Osteocyte (in vitro differentiated cells): Measurements from ENCODE around the gene CLDN15. TPM values are rescaled to one million over a fixed set of nuclear protein-coding genes. Genes with fewer than 3 reads are reported as not detected.
A peak's percentile ranks its signal among the peaks of the same experiment; 100 is the strongest.

Experiments
- DNase-seq: peaks from one replicate; pipeline ENCODE4 v3.0.0; 2021; ENCODE audit warnings: mixed read lengths; ENCODE audit not compliant: unreplicated experiment; ENCODE audit errors: extremely low spot score
- H3K27ac Mint-ChIP-seq: one replicate; pipeline ENCODE4 v1.8.0; 2021; ENCODE audit warnings: mild to moderate bottlenecking, mixed read lengths; ENCODE audit not compliant: unreplicated experiment
- H3K27me3 Mint-ChIP-seq: one replicate; pipeline ENCODE4 v1.8.0; 2021; ENCODE audit warnings: mixed read lengths; ENCODE audit not compliant: unreplicated experiment
- H3K36me3 Mint-ChIP-seq: one replicate; pipeline ENCODE4 v1.8.0; 2021; ENCODE audit warnings: mixed read lengths; ENCODE audit not compliant: unreplicated experiment
- H3K4me1 Mint-ChIP-seq: one replicate; pipeline ENCODE4 v1.8.0; 2021; ENCODE audit warnings: mixed read lengths; ENCODE audit not compliant: unreplicated experiment
- H3K4me3 Mint-ChIP-seq: one replicate; pipeline ENCODE4 v1.8.0; 2021; ENCODE audit warnings: mild to moderate bottlenecking, moderate library complexity, mixed read lengths; ENCODE audit not compliant: unreplicated experiment
- H3K9me3 Mint-ChIP-seq: one replicate; pipeline ENCODE4 v1.8.0; 2021; ENCODE audit warnings: mixed read lengths; ENCODE audit not compliant: unreplicated experiment
- total RNA-seq: library from RNA; stranded (reverse); gene quantifications from 2 replicates; pipeline ENCODE4 v1.2.1, GENCODE V29; 2021
- TF ChIP-seq, protein P1 (sequence below): fragments of 200-600 bp; sonication (generic); IDR thresholded peaks from 2 replicates; pipeline ENCODE4 v1.5.0; 2021; ENCODE audit warnings: antibody characterized with exemption, mild to moderate bottlenecking, moderate library complexity

Gene CLDN15
- total RNA-seq, 1 donor from 2014 or later = 11.4 TPM

DNA sequence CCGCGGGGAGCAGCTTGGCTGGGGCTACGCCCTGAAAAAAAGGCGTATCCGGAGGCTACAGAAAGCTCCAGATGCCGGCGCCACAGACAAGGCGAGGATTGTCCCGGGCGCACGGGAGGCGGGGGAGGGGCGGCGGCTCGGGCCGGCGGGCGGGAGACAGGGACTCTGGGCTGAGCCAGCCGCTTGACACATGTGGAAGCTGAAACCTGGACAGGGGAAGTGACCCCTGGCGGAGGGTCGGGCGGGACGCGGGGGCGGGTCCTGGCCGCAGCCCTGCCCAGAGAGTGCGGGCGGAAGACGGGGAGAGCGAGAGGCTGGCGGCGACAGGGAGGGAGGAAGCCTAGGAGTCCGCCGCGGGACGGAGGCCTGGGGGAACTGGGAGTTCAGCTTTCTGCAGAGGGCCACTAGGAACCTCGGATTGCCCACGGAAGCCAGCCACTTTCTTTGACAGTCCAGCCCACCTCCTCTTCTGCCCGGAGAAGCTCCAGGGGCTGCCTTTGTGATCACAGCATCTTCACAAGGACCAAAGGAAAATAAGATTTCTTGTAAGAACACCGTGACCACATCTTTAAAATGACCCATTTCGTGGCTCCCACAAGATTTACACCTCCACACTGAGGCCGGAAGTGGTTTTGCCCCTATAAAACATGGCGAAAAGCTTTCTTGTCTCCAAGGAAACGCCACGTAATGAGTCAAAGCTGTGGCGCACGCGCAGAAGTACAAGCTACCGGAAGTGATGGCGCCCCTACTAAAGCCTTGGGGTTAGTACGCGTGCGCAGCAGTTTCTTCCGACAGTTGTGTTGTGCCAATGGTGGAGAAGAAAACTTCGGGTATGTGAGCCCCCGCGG, 20.0 kb downstream of the CLDN15 start, which contains the start of the genes PLOD3 and ZNHIT1:
Gene PLOD3 (minus strand): TSS at position 194 of the 848 bp plus-strand sequence. CDS start 307 bp downstream, outside the sequence.
Gene ZNHIT1 (plus strand): TSS at position 778 of the 848 bp plus-strand sequence. CDS start 31 bp downstream, at position 809.
- no peaks in the 10 kb centered on the region for H3K9me3 Mint-ChIP-seq
- H3K27me3 Mint-ChIP-seq = no peaks in the 10 kb centered on the region
- H3K27ac Mint-ChIP-seq = peak within 1 kb of the TSS; percentile 88
- H3K4me3 Mint-ChIP-seq = peak within 1 kb of the TSS; percentile 98
- DNase-seq = peak; percentile 97
- H3K4me1 Mint-ChIP-seq = peaks cover 41% of the 10 kb centered on the region
- peaks cover 10% of the 10 kb centered on the region for H3K36me3 Mint-ChIP-seq
- TF ChIP-seq, protein P1, sequence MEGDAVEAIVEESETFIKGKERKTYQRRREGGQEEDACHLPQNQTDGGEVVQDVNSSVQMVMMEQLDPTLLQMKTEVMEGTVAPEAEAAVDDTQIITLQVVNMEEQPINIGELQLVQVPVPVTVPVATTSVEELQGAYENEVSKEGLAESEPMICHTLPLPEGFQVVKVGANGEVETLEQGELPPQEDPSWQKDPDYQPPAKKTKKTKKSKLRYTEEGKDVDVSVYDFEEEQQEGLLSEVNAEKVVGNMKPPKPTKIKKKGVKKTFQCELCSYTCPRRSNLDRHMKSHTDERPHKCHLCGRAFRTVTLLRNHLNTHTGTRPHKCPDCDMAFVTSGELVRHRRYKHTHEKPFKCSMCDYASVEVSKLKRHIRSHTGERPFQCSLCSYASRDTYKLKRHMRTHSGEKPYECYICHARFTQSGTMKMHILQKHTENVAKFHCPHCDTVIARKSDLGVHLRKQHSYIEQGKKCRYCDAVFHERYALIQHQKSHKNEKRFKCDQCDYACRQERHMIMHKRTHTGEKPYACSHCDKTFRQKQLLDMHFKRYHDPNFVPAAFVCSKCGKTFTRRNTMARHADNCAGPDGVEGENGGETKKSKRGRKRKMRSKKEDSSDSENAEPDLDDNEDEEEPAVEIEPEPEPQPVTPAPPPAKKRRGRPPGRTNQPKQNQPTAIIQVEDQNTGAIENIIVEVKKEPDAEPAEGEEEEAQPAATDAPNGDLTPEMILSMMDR = no peak

DNA sequence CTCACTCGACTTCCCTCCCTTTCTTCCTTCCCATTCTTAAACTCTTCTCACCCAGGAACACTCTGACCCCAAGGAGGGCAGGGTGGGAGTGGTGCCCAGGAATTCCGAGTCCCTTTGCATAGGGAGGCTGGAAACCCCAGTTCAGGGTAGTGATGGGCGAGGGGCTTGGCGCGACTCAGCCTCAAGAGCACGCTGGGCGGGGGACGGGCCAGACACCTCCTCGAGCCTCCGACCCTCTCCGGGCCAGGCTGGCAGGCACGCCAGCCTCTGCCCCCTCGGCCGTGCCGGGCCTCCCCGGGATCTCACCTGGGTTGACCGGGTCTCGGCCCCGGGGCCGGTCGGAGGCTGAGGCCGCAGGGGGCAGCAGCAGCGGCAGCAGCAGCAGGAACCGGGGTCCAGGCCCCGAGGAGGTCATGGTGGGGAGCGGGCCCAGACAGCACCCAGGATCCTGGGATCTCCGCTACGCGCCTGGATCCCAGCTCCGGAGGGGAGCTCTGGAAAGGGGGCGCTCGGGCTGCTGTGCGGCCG, 20.7 kb downstream of the CLDN15 start:
- Mint-ChIP-seq H3K9me3 (no peaks in the 10 kb centered on the region), H3K27ac (peak overlapping the region; percentile 88), H3K36me3 (peaks cover 7% of the 10 kb centered on the region), H3K4me1 (peaks cover 40% of the 10 kb centered on the region), H3K4me3 (peak overlapping the region; percentile 98), H3K27me3 (no peaks in the 10 kb centered on the region)
- TF ChIP-seq, protein P1 = no peak
- no peak for DNase-seq

DNA sequence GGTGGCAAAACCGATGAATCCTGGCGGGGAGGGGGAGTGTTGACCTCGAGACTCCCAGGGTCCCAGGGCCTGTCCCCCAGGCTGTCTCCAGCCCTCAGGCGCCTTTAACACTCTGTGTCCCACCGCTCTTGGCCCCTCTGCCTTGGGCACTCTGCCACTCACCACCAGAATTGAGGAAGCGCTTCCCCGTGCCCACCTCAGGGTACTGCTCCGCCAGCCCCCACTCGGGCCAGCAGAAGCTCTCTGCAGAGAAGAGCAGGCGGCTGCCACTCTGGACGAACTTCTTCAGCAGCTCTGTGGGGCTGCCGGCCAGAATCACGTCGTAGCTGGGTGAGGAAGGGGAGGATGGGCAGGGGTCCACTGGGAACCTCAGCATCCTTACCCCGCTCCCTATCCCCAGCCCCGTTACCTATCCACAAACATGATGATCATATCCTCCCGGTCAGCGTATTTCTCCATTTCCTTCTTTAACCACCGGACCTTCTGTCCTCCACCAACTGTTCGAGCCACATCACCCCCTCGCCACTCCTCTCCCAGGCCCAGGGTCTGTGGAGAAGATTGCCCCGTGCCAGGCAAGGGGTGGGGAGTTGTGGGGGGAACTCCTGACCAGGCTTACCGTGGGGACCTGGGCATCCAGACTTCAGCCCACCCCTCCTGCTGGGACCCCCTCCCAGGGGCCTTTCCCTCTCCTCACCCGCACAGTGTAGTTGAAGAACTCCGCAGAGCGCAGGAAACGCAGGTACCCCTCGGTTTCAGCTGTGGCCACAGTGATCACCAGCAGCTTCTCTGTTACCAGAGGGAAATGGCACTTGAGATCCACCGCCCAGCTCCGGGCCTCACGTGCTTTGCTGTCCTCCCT, 21.4 kb downstream of the CLDN15 start:
- H3K4me3 Mint-ChIP-seq = peak overlapping the region; percentile 98
- peak overlapping the region; percentile 74 for H3K27ac Mint-ChIP-seq
- peaks cover 39% of the 10 kb centered on the region for H3K4me1 Mint-ChIP-seq
- DNase-seq = no peak
- TF ChIP-seq, protein P1 = no peak
- no peaks in the 10 kb centered on the region for H3K27me3 Mint-ChIP-seq
- no peaks in the 10 kb centered on the region for H3K9me3 Mint-ChIP-seq
- peaks cover 3% of the 10 kb centered on the region for H3K36me3 Mint-ChIP-seq

DNA sequence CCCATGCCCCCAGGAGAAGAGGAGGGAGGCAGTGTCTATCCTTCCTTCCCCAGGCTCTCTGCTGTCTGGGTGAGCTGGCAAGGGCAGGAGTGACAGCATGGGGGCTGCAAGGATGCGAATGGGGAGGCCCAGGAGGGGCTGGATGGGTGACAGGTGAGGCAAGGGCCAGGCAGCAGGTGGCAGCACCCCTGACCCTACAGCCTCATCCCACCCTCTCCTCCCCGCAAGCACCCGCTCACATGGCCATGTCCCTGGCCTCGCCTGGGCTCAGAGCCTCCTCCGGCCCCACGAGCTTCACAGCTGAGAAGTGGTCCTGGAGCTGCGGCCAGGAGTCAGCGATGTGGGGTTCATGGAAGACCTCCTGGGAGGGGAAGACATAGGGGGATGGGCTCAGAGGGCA, 25.6 kb downstream of the CLDN15 start:
- Mint-ChIP-seq H3K27me3 (no peaks in the 10 kb centered on the region), H3K36me3 (peaks cover 16% of the 10 kb centered on the region), H3K27ac (no peak overlapping the region), H3K9me3 (no peaks in the 10 kb centered on the region), H3K4me1 (peaks cover 20% of the 10 kb centered on the region), H3K4me3 (no peak overlapping the region)
- TF ChIP-seq, protein P1 = no peak
- no peak for DNase-seq
